GM12891 (cell line): Measurements from ENCODE around the gene AK8.

Source experiments
- PAX5 ChIP-seq: IDR thresholded peaks from 2 replicates; pipeline ENCODE4 v1.6.1; 2011; ENCODE audit warnings: low read length, moderate library complexity, mild to moderate bottlenecking; ENCODE audit not compliant: insufficient read depth, severe bottlenecking
- POLR2A ChIP-seq: IDR thresholded peaks from 2 replicates; pipeline ENCODE4 v1.6.1; 2011; ENCODE audit warnings: low read depth, low read length, control low read depth
- POLR2AphosphoS5 ChIP-seq: IDR thresholded peaks from 2 replicates; pipeline ENCODE4 v1.6.1; 2011; ENCODE audit warnings: low read depth, low read length, control low read depth
- POU2F2 ChIP-seq: IDR thresholded peaks from 2 replicates; pipeline ENCODE4 v1.6.1; 2011; ENCODE audit warnings: low read depth, mild to moderate bottlenecking, control low read depth, low read length, moderate library complexity
- SPI1 ChIP-seq: IDR thresholded peaks from 2 replicates; pipeline ENCODE4 v1.6.1; 2011; ENCODE audit warnings: low read depth, low read length, control low read depth
- TAF1 ChIP-seq: IDR thresholded peaks from 2 replicates; pipeline ENCODE4 v1.6.1; 2011; ENCODE audit warnings: low read depth, low read length, control low read depth

GRCh38 chr9:132745756-132746709 is 132.1 kb downstream of the AK8 start:
- TF ChIP-seq POLR2A (no peak), PAX5 (no peak), TAF1 (no peak), POLR2AphosphoS5 (no peak), SPI1 (no peak), POU2F2 (no peak)
